Neural progenitor cell (in vitro differentiated cells): Measurements from ENCODE around the gene STK38.

ENCODE experiments used
- CTCF ChIP-seq: fragments of 200-600 bp; sonication (generic); IDR thresholded peaks from 2 replicates; pipeline ENCODE4 v1.5.1; 2017; ENCODE audit warnings: antibody characterized with exemption, mild to moderate bottlenecking
- EZH2 ChIP-seq: fragments of 200-600 bp; sonication (generic); IDR thresholded peaks from 2 replicates; pipeline ENCODE4 v1.6.1; 2017; ENCODE audit warnings: antibody characterized with exemption, mild to moderate bottlenecking, moderate library complexity
- EZH2phosphoT487 ChIP-seq: fragments of 200-600 bp; sonication (generic); IDR thresholded peaks from 2 replicates; pipeline ENCODE4 v1.6.1; 2017; ENCODE audit warnings: antibody characterized with exemption

- no peak for TF ChIP-seq CTCF
- no peak for TF ChIP-seq EZH2
- TF ChIP-seq EZH2phosphoT487: no peak
These were observed 24.1 kb upstream of the STK38 start for GRCh38 chr6:36571122-36572043.
